ENCODE results near the gene SPAG17. TPM values are rescaled to one million over a fixed set of nuclear protein-coding genes. Genes with fewer than 3 reads are reported as not detected.

The SPAG17 gene
- not detected in 2 replicates for total RNA-seq

DNA sequence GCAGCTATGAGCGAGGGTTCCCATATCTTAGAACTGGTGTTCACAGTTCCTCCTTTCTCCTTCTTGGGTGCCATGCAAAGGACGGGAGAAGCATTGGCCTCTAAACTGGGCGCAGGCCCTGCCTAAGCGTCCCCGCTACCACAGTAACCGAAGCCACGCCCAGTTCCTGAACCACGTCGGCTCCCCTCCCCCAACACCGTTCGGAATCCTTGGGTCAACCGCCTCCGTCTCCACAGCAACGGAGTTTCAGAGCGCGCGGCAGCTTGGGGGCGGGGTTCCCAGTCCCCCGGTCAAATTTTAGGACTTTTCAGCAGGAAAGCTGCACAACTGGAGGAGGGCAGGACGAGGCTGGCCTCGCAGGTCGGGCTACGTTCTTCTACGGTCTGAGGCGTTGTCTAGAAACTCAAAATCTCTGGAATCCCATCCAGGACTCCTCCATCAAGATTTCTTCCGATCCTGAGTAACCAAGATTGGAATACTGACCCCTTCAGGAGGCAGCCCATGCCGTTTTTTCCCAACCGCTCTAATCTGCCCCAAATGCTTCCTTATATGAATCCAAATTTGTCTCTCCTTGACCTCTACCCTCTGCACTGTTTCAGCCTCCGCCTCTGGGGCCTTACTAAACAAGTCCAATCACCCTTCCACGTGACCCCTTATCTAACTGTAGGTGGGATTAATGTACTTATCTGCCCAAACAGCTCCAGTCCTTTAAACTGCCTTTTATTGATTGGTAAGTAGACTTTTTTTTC lies at the start of gene SPAG17:
SPAG17 (minus strand) TSS at position 145 of the 749 bp plus-strand sequence; CDS start at position 74, 71 bp downstream.
- intact Hi-C loops (cut with micrococcal nuclease) = no loop called here

DNA sequence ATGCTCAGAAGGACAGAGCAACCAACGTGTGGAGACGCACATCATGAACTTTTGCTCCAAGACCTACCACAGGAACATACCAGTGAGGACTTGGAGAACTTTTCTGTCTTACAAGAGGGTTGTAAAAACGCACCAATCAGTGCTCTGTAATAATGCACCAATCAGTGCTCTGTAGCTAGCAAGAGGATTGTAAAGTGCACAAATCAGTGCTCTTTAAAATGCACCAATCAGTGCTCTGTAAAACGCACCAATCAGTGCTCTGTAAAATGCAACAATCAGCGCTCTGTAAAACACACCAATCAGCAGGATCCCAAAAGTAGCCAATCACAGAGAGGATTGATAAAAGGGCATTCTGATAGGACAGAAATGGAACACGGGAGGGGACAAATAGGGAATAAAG lies 40.4 kb upstream of the SPAG17 start:
- intact Hi-C loops (cut with micrococcal nuclease) = no loop called here

DNA sequence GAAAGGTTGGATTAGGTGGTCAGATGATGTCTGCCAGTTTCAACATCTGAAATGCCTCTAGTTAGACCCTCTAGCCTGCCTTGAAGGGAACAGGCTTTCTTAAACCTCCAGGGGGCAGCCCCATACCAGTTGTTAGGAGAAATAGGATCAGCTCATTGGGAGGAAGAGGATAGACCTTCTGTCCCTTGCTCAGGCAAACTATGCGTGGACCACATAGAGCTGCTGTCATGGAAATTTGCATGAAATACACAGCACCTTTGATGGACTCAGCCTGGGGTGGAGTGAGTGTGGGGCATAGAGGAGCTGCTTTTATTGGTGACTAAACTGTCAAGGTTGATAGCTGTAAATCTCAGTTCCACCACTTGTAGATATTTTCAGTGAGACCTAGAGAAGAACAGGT lies 38.4 kb upstream of the SPAG17 start:
- intact Hi-C loops (cut with micrococcal nuclease) = no loop called here

DNA sequence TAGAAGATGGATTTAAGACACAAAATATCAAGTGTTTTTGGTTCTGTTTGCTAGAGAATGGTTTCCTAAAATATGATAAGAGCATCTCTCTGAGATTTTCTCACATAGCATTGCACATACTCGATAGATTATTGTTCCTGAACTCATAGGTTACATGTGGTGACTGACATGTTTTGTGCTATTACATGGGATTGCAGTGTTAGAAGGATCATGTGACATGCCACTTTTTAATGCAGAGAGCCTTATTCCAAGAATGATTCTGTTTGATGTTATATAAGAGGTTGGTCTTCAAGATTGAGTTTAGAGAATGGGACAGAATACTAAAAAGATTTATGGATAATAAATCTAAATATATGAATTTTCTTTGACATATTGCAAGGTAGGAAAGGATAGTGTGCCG lies 34.4 kb upstream of the SPAG17 start:
- intact Hi-C loops (cut with micrococcal nuclease) = no loop called here

DNA sequence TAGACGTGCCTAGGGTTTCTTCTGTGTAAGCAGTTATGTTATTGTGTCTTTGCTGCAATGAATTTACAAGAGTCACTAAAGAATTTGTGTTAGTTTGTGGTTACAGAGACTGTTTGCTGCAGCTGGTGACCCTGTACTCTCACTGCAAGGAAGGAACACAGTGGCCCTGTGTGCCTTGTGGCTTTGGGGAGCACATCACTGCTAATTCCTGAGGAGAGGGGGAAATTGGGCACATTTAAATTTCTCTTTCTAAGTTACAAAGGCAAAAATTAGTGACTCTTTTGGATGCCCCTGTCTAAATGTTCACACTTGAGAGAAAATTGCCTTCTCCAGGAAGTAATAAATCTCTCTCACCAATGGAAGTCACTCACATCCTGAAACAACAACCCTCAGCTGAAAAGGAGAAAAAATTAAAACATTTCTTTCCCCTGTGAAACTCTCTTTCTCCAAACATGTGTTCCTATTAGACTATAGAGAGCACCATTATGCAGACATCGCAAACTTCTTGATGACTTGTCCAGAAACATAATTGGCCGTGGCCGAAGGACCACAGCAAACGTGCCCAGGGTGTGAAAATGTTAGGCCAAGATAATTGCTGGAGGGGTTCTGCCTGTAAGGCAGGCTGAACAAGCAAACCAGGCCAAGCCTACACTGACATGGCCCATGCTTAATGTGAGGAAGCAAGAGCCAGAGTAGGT lies 32.3 kb upstream of the SPAG17 start:
- intact Hi-C loops (cut with micrococcal nuclease) = no loop called here

DNA sequence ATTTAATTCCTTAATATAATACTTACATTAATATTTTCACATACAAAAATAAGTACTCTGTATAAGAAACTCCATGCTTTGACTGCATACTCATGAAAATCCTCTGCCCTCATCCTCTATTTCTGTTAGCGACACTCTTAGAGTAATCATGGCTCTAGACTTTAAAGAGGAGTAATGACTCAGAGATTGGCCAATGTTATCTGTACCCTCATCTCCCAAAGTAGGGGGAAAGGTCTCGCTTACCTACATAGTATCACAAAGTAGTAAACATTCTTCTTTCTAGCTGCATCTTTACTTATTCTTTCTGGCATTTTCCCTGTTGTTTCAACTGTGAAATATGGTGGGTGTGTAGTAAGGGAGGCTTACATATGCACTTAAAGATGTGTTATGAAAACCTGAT lies 29.8 kb upstream of the SPAG17 start:
- intact Hi-C loops (cut with micrococcal nuclease) = no loop called here

DNA sequence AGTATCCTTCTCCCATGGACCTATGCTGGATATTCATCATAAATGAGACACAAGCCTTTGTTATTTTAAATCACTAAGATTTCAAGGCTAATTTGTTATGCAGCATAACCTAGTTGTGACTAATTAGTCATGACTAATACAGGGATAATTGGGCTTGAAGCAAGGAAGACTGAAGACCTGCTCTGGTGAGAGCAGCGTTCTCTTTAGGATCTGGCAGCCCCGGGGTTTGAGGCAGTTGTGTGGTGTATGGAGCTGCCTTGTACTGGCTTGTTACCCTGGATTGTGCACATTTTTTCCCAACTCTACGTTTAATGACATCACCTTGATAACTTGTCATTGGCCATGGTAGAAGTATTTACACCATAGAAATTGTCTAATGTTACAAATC lies 25.7 kb upstream of the SPAG17 start:
- intact Hi-C loops (cut with micrococcal nuclease) = no loop called here

DNA sequence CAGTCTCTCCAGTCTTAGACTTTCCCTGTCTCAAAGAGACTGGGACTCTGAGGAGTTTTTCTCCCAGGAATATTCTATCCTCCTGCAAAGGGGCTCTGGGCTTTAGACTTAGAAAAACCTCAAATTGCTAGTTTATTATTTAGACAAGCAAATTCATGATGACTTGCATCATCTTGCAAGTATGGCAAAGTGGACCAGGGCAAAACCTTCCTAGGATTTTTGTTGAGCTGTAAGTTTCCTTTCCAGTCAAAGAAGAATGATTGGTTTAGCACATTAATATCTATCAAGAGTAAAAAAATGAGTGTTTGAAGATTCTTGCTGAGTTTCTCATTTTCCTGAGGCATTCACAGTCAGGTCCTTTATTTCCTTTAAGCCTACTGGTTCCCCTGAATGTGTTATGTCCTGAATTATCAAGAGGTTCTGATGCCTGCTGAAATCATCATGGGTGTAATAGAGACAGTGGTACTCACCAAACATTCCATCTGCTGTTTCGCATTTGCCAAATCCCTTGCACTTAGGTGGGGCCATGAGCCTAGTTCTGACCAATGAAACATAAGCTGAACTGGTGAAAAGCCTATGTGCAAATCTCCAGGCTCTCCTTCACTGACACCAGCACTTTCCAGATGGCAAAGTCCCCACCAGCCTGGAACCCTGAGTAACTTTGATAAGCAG lies 25.2 kb upstream of the SPAG17 start:
- intact Hi-C loops (cut with micrococcal nuclease) = no loop called here

DNA sequence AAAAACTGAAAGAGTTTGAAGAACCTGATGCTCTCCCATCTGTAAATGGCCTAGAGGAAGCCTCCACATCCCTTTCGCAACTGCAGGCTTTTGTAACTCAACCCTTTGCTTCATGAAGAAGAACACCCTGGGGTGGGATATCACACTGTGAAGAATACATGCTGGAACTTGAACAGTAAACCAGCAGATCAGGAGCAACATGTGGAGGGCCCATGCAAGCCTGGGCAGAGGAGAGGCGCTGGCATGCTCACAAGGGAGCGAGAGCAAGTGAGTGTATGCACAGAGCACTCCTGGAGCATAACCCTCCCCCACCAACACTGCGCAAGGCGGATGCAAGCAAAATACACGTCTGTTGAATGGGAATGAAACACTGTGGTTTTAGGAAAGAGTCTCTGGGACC lies 24.6 kb upstream of the SPAG17 start:
- intact Hi-C loops (cut with micrococcal nuclease) = no loop called here

DNA sequence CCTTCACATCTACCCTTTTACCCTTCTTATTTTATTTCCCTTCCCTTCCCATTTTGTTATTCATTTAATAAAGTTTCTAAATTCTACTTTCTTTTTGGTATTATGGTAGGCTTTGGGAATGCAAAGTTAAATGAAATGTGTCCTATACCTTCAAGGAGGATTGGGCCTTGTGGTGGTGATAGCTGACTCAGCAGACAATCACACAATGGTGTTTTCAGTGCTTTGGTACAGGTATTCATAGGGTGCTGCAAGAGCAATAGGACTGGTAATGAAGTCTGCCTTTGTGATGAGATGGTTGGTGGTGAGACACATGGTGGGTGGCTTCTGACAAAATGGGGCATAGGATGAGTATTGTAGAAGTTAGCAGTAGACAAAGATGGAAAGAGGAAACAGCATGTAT lies 21.9 kb upstream of the SPAG17 start:
- intact Hi-C loops (cut with micrococcal nuclease) = no loop called here

DNA sequence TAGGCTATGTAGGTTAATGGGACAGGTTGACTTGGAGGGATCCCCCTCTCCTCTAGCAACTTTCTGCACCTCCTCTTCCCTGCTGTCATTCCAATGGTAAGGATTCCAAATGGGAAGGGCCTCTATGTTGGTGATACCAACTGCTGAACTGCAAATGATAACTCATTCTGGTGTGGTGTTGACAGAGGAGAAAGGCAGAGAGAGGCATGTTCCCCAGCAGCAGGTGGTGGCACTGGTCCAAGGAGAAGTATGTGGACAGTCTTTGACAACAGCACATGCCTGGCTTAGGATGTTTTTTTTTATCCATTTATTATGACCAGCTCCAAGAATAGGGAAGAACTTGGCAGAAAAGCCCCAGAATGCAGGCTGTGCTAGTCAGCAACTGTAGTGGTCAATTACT lies 19.6 kb upstream of the SPAG17 start:
- intact Hi-C loops (cut with micrococcal nuclease) = no loop called here

DNA sequence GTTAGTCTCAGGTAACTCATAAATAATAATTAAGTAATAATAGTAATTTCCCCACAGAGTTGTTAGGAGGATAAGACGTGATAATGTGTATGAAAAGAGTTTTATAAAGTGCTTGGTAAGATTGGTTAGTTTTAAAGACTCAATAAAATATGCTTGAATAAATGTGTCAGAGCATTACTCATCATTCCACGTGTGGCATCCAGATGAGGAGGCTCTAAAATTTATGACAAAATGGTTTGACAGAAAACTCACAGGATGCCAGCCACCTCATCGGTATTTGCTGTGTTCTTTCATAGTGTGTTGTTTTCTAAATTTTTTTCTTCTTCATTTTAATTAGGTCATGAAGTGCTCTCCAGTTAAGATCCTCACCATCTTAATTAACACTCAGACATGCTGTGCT lies 19.1 kb upstream of the SPAG17 start:
- intact Hi-C loops (cut with micrococcal nuclease) = no loop called here

DNA sequence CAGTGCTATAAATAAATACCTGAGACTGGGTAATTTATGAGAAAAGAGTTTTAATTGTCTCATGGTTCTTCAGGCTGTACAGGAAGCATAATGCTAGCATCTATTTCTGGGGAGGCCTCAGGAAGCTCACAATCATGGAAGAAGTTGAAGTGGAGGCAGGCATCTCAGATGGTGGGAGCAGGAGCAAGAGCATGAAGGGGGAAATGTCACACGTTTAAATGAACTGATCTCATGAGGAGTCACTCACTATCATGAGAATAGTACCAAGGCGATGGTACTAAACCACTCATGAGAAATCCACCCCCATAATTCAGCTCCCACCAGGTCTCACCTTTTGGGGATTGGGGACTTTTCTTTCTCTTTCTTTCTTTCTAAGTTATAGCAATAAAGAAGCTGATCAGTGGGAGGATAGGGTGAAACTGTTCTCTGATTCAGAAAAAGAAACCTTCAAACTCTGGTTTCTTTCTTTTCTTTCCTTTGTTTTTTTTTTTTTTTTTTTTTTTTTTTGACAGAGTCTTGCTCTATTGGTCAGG lies 17.1 kb upstream of the SPAG17 start:
- intact Hi-C loops (cut with micrococcal nuclease) = no loop called here

DNA sequence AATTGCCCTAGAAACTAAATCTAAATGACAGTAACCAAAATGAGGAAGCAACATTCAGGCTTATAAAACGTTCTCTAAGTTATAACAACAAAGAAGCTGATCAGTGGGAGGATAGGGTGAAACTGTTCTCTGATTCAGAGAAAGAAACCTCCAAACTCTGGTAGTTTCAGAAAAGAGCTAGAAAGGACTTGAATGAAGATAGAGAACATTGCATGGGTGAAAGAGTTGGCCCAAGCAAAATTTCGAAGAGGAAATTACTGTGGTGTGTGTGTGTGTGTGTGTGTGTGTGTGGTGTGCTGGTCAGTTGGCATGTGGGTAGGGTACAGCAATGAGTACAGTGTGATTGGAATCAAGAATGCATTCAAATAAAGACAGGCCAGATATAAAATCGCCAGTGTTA lies 16.5 kb upstream of the SPAG17 start:
- intact Hi-C loops (cut with micrococcal nuclease) = no loop called here

DNA sequence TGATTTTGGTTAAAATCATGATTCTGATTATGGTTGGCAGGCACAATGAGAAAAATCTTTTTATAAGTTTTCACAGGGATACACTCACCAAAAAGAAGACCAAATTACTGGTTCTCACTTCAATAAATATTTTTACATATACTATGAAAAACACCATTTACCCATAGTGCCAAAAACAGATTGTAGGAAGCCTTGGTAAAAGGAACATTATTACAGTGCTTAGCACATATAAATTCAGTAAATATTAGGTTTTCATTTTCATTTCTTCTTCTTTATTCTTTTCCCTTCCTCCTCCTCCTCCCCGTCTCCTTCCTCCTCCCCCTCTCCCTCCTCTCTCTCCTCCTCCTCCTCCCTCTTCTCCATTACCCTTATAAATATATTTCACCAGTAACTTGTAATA lies 15.8 kb upstream of the SPAG17 start:
- intact Hi-C loops (cut with micrococcal nuclease) = no loop called here

DNA sequence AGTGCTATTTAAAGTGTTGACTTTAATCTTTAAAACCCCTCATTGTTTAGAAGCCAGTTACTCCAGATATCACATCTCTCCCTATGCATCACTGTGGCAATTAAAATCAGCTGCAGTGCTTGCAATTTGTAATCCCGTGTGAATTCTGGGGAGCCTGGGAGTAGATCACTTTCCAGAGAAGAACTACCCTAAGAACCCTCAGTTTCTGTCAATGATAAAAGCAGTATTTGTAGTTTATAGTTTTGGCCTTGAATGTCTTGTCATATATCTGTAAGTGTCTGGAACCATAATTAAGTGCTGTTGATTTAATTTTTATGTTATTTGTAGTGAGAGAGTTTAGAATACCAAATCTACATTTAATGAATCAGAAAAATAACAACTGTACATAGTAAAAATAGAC lies 5.5 kb upstream of the SPAG17 start:
- intact Hi-C loops (cut with micrococcal nuclease) = no loop called here

DNA sequence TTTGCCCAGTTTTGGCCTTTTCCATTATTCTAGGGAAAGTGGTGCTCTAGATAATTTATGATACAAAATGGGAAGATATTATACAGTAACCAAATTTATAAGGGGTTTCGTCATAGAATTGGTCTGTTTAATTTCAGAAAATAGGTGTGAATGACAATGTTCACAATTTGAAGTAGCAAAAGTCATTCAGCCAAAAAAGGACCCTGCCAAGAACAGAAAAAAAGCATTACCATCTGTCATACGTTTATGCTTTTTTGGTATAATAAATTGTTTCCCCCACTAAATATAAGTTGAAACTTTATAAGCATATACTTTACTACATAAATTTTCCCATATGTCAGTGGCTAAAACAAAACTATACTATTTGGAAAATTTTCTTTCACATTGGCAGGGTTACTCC lies 4.5 kb upstream of the SPAG17 start:
- intact Hi-C loops (cut with micrococcal nuclease) = no loop called here

DNA sequence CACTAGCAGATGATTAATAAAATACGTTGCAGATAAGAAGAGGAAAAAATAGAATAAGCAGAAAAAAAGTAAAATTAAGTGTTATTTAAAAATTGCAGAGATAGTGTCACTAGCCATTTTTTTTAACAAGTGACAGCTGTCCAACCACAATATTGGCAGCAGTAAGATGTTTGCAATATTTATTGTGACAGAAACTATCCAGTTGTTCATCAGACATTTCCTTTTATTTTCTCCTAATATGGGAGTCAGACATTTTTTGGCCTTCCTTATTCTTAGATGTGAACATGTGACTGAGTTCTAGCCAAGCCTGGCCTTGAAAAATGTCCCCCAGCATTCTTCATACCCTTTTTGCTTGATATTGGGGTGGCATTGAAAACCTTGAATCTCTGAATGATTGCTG lies 3.4 kb upstream of the SPAG17 start:
- intact Hi-C loops (cut with micrococcal nuclease) = no loop called here

DNA sequence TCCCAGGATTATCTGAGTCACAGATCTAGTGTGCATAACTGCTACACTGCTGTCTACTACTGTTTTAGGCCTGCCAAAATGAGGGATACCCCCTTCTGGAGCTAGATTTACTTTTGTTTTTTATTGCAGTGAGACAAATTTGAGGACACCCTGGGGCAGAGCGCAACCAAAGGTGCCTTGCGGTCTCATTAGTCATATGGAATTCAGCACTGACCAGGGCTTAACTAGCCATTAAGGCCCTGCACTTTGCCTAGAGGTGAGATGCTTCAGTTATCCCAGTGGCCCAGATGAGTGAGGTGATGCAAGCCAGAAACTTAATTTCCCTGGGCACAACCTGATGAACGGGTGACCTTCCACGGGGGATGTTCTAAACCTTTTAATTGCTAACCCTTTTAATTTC lies 998 bp upstream of the SPAG17 start:
- intact Hi-C loops (cut with micrococcal nuclease) = no loop called here

DNA sequence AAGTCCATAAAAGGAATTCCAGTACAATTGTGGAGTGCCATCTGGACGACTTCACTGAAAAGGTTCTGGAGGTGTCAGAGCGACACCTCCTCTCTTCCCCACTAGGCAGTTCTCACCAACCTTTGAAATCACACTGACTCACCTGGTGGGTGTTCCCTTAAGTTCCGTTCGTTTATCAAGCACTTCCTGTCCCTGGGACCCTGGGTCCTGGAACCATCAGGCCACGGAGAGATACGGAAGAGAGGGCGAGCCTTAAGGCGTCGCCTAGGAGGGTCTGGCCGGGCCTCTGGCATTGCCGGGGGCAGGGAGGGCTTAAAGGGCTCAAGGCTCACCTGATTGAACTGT lies 317 bp downstream of the SPAG17 start:
- intact Hi-C loops (cut with micrococcal nuclease) = no loop called here

DNA sequence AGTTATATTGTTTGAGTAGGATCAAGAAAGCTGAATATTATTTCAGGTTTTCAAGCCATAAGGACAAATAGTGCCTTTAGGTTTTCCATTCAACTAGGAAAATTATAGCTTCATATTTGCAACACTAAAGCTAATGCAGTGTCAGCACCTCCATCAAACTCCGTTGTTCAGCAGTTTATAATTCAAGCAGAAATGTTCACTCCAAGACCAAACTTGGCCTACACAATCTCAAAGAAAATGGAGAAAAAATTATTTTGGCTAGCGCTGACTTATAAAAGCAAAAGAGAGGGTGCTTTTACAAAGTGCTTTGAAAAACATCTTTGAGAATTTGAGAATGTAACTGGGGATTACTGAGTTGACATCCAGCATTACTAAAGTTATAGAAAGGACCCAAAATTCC lies 1.4 kb downstream of the SPAG17 start:
- intact Hi-C loops (cut with micrococcal nuclease) = no loop called here

DNA sequence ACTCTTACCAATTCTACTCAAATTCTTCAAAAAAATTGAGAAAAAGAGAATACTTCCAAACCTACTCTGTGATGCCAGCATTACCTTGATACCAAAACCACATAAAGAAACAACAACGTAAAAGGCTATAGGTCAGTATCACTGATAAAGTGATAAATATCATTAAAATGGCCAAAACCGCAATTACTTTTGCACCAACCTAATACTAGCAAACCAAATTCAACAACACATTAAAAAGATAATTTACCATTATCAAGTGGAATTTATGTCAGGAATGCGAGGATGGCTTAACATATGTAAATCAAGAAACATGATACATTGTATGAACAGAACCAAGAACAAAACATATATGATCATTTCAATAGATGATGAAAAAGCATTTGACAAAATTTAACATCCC lies 7.0 kb downstream of the SPAG17 start:
- intact Hi-C loops (cut with micrococcal nuclease) = no loop called here

DNA sequence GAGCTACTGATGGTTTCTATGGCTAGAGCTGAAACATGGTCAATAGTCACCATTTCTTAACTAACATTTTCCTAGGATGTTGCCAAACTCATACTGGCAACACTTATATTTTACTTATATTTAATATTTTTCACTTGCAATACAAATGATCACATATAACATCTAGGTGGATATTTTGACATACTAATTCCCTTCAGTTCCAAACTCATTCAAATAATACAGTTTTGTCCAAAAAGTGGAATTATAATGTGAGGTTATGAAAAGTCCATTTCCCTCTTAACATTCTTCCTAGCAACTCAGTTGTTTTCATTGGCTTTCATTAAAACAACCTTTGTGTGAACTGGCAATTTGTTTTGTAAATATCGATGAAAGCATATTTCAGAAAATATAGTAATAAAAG lies 16.0 kb downstream of the SPAG17 start:
- intact Hi-C loops (cut with micrococcal nuclease) = no loop called here

Data from T-helper 1 cell treated with Interleukin-12 subunit alpha and Interleukin-12 subunit beta and Interleukin-4 antibody, amounts not matched to agents 30 ng/mL and 1 ng/mL, for 36 hours (primary cell).